ENCODE data around the gene PER2. TPM values are rescaled to one million over a fixed set of nuclear protein-coding genes. Genes with fewer than 3 reads are reported as not detected.

Gene PER2
- total RNA-seq, 2 experiments from 2014 or later = 17.4 to 17.6 TPM

- TF ChIP-seq CTCF (IDR thresholded peaks at IDR 0.05) = no peak
- Mint-ChIP-seq H3K27ac (no peak within 1 kb of the TSS), H3K4me3 (peak within 1 kb of the TSS; percentile 73), H3K36me3 (ENCODE audit: low read depth) (no peaks in the 10 kb centered on the region), H3K4me1 (ENCODE audit: low read depth) (peaks cover 13% of the 10 kb centered on the region), H3K27me3 (no peaks in the 10 kb centered on the region), H3K9me3 (no peaks in the 10 kb centered on the region)
- ATAC-seq (peak; percentile 97), DNase-seq (peak; percentile 86)
- POLR2A ChIA-PET = interaction anchor here (1.5 kb wide), 1 partner anchor 28 kb away, joined by 4 read pairs; no protein-coding TSS in a partner anchor
- CTCF ChIA-PET = no interaction called here
- intact Hi-C loops (cut with micrococcal nuclease) = no loop called here
Measured at GRCh38 chr2:238320246-238320647, 31.8 kb upstream of the PER2 start, which contains the start of gene TRAF3IP1. TRAF3IP1 (plus strand) TSS chr2:238320518; CDS start chr2:238320663, 145 bp downstream.

GRCh38 chr2:238315031-238315595, 26.7 kb upstream of the PER2 start:
- ChIA-PET POLR2A (interaction anchor here (0.7 kb wide), 2 partner anchors 9 to 26 kb away, joined by 3 to 5 read pairs; no protein-coding TSS in a partner anchor), CTCF (interaction anchor here (0.7 kb wide), 1 partner anchor 51 kb away, joined by 3 read pairs; no protein-coding TSS in a partner anchor)
- Mint-ChIP-seq H3K36me3 (ENCODE audit: low read depth) (no peaks in the 10 kb centered on the region), H3K9me3 (no peaks in the 10 kb centered on the region), H3K27me3 (no peaks in the 10 kb centered on the region), H3K4me3 (no peak overlapping the region), H3K27ac (no peak overlapping the region), H3K4me1 (ENCODE audit: low read depth) (peaks cover 4% of the 10 kb centered on the region)
- TF ChIP-seq CTCF (IDR thresholded peaks at IDR 0.05) = no peak
- no peak for ATAC-seq
- DNase-seq = no peak
- intact Hi-C loops (cut with micrococcal nuclease) = no loop called here

GRCh38 chr2:238314576-238314975, 26.2 kb upstream of the PER2 start:
- Mint-ChIP-seq H3K9me3 (no peaks in the 10 kb centered on the region), H3K36me3 (ENCODE audit: low read depth) (no peaks in the 10 kb centered on the region), H3K27me3 (no peaks in the 10 kb centered on the region), H3K4me1 (ENCODE audit: low read depth) (peaks cover under 1% of the 10 kb centered on the region), H3K4me3 (no peak overlapping the region), H3K27ac (no peak overlapping the region)
- ATAC-seq (no peak), DNase-seq (no peak)
- CTCF ChIA-PET = interaction anchor here (0.7 to 1.6 kb wide), 2 partner anchors 10 to 51 kb away, joined by 3 to 8 read pairs; no protein-coding TSS in a partner anchor
- no peak for TF ChIP-seq CTCF (IDR thresholded peaks at IDR 0.05)
- POLR2A ChIA-PET = interaction anchor here (0.7 to 1.3 kb wide), 2 partner anchors 9 to 26 kb away, joined by 3 to 4 read pairs; no protein-coding TSS in a partner anchor
- intact Hi-C loops (cut with micrococcal nuclease) = no loop called here

- ATAC-seq (no peak), DNase-seq (no peak)
- no peak overlapping the region for H3K4me3 Mint-ChIP-seq
- intact Hi-C loops (cut with micrococcal nuclease) = no loop called here
- H3K9me3 Mint-ChIP-seq = no peaks in the 10 kb centered on the region
- H3K27ac Mint-ChIP-seq = no peak overlapping the region
- H3K27me3 Mint-ChIP-seq = peaks cover 2% of the 10 kb centered on the region
- no peak for TF ChIP-seq CTCF (IDR thresholded peaks at IDR 0.05)
- H3K36me3 Mint-ChIP-seq (ENCODE audit: low read depth) = no peaks in the 10 kb centered on the region
- H3K4me1 Mint-ChIP-seq (ENCODE audit: low read depth) = no peaks in the 10 kb centered on the region
- CTCF ChIA-PET = interaction anchor here (1.6 kb wide), 1 partner anchor 9 kb away, joined by 8 read pairs; no protein-coding TSS in a partner anchor
- POLR2A ChIA-PET = interaction anchor here (1.0 to 1.3 kb wide), 3 partner anchors 10 to 26 kb away, joined by 3 to 6 read pairs (median 4); partner anchors contain the start of gene PER2
Measured at GRCh38 chr2:238313991-238314350, 25.6 kb upstream of the PER2 start.
